Measurements from ENCODE around the gene BATF3.

Gene BATF3

GRCh38 chr1:212703991-212704564 is 4.4 kb upstream of the BATF3 start:
- DNase-seq (ENCODE audit: low spot score): no peak

- no peak for DNase-seq (ENCODE audit: low spot score)
Measured at GRCh38 chr1:212702672-212703071, 3.0 kb upstream of the BATF3 start.

- DNase-seq (ENCODE audit: low spot score): no peak
Measured at GRCh38 chr1:212701910-212702309, 2.3 kb upstream of the BATF3 start.

DNA sequence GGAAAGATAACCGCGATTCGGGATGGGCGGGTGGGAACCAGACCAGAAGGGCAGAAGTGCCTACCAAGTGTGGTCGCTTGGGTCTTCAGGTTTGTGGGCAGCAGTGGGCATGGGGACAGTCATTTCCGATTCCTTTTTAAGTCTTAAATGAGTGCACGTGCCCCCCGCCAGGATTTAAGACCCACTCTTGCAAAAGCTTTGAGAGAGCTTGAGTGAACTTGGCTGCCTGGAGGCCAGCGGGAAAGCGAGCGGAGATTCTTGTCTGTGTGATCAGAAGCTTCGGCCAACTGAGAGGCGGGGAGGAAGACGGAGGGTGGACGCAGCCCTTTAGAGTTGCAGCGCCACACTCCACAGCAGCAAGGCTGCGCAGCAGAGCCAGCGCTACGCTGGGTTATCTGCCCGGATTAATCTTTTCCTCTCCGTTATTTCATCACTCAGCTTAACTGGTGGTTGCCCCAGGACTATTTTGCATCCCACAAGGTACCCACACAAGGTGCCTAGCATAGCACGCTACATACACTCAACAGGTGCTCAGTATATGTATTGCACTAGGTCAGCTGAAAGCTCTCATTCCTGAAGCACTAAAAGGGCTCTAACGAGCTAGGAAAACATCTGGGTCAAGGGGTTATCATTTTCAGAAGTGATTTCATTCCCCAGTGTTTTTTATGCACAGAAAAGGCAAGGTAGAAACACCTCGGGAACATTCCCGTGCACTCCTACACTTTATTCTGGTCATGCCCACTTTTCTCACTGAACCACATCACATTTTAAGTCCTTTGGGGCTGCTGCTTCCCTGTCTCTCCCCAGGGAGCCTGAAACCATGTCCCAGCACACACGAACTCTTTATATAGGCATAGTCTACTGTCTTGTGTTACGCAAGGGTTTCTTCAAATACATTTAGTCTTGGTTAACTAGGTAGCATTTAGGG is 1.5 kb upstream of the BATF3 start:
- DNase-seq (ENCODE audit: low spot score): no peak

DNA sequence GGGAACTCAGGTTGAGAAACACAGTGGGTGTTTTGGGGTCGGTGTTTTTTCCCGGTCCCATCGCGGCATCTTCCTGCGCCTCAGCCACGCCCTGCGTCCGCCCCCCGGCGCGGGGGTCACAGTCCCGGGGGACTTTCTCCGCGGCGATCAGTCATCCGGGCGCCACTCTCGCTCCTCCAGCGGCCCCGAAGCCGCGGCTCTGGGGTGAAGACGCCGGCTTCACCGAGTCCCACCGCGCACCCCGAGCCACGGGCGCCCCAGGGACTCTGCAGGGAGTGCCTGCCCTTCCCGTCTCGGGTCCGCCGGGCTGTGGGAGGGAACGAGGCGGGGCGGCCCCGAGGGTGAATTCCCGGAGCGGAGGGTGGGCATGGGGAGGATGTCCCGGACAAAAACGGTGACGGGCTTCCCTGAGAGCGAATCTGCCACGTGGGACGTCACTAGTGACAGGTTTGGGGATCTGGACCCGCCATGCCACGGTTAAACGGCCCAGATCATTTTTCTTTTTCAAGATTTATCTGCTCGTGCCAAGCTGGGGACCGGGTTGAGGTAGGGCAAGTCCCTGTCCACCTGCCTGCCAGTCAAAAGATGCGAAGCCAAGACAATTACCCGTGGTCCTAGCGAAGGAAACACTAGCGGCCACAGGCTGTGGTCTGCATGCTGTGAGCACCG is 717 bp upstream of the BATF3 start:
- DNase-seq (ENCODE audit: low spot score): peak; percentile 23

DNA sequence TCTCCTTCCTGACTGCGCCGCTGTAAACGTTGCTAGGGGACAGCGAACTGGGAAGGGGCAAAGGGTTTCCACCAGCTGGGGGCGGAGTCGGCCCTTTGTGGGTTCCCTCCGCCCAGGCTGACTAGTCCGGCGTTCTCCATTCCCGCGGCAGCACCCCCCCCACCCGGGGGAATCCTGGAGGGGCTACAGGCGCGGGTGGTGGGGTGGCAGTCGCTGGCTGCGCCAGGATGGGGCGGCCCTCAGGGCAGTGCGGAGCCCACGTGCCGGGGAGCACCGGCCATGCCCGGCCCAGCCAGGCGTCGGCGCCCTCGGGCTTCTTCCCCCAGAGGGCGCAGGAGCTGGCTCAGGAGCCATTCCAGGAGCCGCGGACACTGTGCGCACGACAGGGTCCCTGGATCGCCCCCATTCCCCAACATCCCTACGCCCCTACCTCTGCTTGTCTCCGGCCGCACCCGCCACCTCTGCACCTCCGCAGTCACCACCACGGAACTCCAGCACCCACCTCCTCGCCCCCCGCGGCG is 476 bp downstream of the BATF3 start:
- DNase-seq (ENCODE audit: low spot score): peak; percentile 63

DNA sequence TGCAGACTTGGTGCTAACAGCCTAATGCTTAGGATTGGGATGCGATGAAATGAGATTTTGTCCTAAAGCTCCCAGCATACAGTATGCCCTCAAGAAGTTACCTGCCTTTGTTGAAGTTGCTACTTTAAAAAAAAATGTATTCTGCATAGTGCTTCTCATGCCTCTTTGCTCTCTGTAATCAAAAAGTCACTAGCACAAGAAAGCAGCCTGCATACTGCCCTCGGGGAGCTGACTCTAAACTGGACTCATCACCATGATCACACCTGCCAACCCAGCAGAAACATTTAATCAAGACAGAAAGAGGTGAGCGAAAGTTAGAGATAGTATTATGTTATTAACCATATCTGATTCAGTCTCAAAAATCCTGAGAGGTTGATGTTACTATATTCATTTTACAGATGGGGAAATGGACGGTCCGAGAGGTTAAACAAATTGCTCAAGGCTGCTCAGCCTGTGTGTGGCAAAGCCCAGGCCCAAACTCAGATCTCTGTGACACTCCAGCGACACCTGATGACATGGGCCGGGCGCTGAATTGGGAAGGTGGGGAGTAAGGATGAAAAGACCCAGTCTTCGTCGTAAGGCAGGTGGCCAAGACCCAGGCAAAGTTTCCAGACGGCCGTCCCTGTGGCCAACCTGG is 1.1 kb downstream of the BATF3 start:
- no peak for DNase-seq (ENCODE audit: low spot score)

GRCh38 chr1:212696721-212697331 is 2.8 kb downstream of the BATF3 start:
- DNase-seq (ENCODE audit: low spot score): no peak

DNA sequence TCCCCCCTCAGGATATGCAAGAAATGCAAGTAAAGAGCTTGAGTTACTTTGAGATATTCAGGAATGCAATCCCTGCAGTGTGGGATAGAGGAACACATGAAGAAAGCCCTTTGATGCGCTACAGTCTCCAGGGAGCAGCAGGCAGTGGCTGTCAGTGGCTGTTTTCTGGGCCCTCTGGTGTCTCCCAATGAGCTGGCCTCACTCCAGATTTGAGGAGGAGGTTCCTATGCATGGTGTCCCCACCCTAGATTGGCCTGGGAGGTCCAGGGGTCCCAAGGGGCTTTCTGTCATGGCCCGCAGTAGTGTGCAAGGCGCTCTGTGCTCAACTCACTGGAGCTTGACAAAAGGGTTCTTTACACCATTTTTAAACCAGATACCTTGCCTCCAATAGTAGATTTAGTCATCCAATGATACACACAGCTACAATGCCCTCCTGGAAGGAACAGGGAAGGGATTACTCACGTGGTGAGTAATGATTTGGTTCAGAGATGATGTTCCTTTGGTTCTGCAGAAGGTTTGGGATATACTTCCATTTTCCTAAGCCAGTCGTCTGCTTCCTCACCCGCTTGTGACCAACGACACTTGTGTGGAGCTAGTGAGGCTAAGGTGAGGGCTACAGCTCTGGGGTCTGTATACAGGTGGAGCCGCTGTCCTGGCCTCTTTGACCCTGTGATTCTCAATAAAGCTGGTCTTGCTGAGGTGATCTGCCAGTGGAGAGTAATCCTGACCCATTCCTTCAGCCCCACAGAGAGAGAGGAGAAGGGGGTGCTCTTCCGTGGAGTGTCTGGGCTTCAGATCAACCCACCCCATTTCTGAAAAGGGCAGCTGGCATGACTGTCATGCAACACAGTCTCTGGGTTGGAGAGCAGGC is 6.6 kb downstream of the BATF3 start:
- no peak for DNase-seq (ENCODE audit: low spot score)

- no peak for DNase-seq (ENCODE audit: low spot score)
Measured at GRCh38 chr1:212691561-212692071, 8.0 kb downstream of the BATF3 start.

DNA sequence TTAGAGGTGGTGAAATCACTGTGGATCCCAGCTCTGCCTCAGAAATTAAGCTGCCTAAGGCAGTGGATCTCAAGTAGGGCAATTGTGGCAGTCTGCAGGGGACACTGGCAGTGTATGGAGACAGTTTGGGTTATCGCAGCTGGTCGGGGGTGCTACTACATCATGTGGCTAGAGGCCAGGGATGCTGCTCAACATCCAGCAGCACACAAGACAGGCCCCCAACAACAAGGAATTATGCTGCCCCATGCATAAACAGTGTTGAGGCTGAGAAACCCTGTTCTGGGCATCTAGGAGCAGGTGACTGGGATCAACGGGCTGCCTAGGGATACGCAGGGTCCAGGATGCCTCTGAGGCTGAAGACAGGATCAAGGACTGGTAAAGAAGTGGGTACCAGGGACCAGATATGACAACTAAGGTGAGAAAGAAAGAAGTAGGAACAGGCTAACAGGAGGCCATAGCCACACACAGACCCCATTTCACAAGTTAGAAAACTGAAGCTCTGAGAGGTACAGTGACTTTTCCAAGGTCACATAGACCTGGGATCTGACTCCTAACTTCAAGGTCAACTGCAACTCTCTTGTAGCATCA is 8.7 kb downstream of the BATF3 start:
- no peak for DNase-seq (ENCODE audit: low spot score)

DNA sequence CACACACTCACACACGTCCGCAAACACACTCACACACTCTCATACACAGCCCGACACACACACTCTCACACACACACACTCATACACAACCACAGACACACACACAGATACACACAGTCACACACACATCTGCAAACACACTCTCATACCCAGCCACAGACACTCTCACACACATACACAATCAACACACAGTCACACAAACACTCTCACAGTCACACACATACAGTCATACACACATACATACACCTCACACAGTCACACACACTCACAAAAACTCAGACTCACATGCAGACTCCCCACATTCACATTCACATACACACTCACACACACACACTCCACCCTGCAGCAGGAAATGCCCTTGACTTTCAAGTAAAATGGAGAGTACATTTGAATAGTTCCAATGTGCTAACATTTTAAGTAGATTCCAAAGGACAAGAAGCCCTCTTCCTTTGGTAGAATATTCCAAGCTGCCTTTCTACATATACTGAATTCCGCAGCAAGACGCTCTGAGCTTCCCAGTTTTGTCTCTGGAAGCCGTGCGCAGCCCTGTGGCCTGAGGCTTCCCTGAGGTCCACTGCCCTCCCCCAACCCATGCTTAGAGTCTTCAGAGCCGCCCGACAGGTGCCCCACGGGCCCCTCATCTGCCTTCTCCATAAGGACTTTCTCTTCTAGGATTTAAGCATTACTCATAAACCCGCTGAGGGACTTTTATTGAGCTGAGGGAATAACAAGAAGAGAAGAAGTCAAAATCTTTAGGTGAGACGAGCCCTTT is 9.7 kb downstream of the BATF3 start:
- DNase-seq (ENCODE audit: low spot score): no peak

GRCh38 chr1:212689196-212689725 is 10.4 kb downstream of the BATF3 start:
- DNase-seq (ENCODE audit: low spot score): no peak

DNA sequence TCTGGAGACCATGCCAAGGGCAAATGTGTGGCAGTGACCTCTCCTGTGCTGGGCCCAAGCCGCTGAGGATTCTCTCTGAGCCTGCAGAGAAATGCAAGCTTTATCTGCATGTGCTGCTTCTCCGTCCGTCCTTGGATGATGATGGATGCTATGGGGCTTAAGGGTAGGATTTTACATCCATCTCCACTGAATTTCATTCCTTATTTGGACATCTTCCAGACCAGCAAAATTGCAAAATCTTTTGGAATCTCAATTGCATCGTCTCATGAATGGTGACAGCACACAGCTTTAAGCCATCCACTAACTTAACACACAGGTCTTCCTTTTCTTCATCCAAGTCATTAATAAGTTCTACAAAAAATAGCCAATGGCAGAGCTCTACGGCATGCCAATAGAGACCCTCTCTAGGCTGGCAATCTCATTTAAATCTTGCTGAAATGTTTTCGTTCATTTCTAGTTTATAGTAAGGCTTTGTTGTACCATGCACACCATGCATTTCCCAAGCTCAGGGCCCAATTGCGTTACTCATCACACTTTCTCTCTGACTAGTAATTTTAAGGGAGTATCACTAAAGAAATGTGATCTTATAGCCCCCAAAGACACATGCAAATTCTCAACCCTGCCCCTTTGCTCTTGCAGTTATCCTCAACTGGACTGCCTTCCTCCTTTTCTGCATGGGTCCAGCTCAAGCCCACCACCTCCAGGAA is 11.1 kb downstream of the BATF3 start:
- no peak for DNase-seq (ENCODE audit: low spot score)

DNA sequence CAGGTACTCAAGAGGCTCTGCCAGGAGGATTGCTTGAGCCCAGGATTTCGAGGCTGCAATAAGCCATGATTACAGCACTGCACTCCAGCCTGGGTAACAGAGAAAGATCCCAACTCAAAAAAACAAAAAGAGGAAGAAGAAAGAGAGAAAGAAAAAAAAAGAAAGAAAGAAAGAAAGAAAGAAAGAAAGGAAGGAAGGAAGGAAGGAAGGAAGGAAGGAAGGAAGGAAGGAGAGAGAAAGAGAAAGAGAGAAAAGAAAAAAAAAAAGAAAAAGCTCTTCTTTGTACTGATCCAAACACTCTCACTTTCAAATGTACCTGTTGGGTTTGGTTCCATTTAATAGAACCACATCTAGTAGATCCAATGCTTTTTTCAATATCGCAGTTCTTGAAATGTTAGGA is 11.8 kb downstream of the BATF3 start:
- no peak for DNase-seq (ENCODE audit: low spot score)

- no peak for DNase-seq (ENCODE audit: low spot score)
Measured at GRCh38 chr1:212686591-212686990, 13.0 kb downstream of the BATF3 start.

- no peak for DNase-seq (ENCODE audit: low spot score)
Measured at GRCh38 chr1:212686069-212686468, 13.6 kb downstream of the BATF3 start.

DNA sequence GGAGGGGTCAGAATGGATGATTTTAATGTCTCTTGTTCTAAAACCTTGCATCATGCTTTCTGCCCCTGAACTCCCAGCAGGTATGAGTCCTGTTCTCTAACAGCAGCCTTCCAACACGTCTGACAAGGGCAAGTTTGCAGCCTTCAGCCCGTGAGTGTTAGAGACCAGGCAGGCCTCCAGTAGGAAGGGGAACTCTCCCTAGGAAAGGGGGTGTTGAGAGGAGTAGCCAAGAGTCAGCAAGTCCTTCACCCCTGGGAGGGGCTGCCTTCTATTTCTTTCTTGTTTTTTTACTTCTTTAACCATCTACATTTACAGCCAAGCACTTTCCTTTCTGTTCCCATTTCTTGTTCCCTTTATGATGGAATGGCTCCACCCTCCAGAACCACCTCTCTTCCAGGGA is 14.2 kb downstream of the BATF3 start:
- no peak for DNase-seq (ENCODE audit: low spot score)
